PC-3 (cell line): ENCODE measurements around the gene ILK.

Experiments used
- EZH2 ChIP-seq: fragments of 300-600 bp; sonication (generic); IDR thresholded peaks from one replicate; pipeline ENCODE4 v1.6.1; 2017; ENCODE audit warnings: antibody characterized with exemption, mild to moderate bottlenecking, low read length; ENCODE audit not compliant: unreplicated experiment
- EZH2phosphoT487 ChIP-seq: fragments of 300-600 bp; sonication (generic); IDR thresholded peaks from 2 replicates; pipeline ENCODE4 v1.6.1; 2018; ENCODE audit warnings: mild to moderate bottlenecking, antibody characterized with exemption, low read length, borderline replicate concordance
- TF ChIP-seq, protein P1 (sequence below): fragments of 300-600 bp; sonication (generic); conservative IDR thresholded peaks from 2 replicates; pipeline ENCODE4 v1.5.1; 2017; ENCODE audit warnings: antibody characterized with exemption, low read depth, mild to moderate bottlenecking, low read length

DNA sequence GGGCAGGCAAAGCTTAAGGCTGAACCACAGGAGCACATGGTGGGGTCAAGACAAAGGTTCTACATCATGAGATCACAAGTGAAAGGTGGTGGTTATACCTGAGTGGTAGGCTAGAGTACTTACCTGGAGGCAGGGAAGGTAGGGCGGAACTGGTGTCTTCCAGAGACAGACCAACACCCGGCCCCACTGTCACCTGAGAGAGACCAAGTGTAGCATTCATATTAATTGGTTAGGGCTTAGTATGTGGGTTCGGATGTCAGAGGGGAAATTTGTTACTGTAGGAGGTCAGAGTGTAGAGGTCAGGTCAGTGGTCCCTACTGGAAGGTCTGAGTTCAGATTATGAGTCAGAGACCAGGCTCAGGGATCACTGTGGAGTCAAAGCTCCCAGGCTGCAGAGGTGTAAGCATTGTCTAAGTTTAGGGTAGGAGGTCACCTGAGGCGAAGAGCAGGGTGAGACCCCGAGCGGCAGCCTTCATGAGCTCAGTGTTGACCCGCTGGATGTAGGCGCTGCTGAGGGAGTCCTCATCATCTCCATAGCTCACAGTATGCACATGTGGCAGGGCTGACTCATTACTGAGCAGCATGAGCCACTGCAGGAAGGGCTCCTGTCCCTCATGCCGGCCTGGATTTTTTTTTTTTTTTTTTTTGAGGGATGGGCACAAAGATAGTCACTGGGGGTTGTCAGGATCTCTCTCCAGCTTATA lies 12.5 kb downstream of the ILK start:
- TF ChIP-seq, protein P1, sequence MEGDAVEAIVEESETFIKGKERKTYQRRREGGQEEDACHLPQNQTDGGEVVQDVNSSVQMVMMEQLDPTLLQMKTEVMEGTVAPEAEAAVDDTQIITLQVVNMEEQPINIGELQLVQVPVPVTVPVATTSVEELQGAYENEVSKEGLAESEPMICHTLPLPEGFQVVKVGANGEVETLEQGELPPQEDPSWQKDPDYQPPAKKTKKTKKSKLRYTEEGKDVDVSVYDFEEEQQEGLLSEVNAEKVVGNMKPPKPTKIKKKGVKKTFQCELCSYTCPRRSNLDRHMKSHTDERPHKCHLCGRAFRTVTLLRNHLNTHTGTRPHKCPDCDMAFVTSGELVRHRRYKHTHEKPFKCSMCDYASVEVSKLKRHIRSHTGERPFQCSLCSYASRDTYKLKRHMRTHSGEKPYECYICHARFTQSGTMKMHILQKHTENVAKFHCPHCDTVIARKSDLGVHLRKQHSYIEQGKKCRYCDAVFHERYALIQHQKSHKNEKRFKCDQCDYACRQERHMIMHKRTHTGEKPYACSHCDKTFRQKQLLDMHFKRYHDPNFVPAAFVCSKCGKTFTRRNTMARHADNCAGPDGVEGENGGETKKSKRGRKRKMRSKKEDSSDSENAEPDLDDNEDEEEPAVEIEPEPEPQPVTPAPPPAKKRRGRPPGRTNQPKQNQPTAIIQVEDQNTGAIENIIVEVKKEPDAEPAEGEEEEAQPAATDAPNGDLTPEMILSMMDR: no peak
- TF ChIP-seq EZH2: no peak
- TF ChIP-seq EZH2phosphoT487: no peak
